Measurements from ENCODE around the gene LILRA6.

GRCh38 chr19:54252243-54252642 is 9.7 kb upstream of the LILRA6 start:
- TF ChIP-seq, protein P1, sequence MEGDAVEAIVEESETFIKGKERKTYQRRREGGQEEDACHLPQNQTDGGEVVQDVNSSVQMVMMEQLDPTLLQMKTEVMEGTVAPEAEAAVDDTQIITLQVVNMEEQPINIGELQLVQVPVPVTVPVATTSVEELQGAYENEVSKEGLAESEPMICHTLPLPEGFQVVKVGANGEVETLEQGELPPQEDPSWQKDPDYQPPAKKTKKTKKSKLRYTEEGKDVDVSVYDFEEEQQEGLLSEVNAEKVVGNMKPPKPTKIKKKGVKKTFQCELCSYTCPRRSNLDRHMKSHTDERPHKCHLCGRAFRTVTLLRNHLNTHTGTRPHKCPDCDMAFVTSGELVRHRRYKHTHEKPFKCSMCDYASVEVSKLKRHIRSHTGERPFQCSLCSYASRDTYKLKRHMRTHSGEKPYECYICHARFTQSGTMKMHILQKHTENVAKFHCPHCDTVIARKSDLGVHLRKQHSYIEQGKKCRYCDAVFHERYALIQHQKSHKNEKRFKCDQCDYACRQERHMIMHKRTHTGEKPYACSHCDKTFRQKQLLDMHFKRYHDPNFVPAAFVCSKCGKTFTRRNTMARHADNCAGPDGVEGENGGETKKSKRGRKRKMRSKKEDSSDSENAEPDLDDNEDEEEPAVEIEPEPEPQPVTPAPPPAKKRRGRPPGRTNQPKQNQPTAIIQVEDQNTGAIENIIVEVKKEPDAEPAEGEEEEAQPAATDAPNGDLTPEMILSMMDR (IDR thresholded peaks at IDR 0.05; ENCODE audit: insufficient read depth, low read depth, low read length) = no peak
- TF ChIP-seq EZH2 (IDR thresholded peaks at IDR 0.05; ENCODE audit: insufficient read depth, low read length) = no peak

Measured in astrocyte (in vitro differentiated cells and primary cell).